ENCODE results near the gene SRD5A3. TPM values are rescaled to one million over a fixed set of nuclear protein-coding genes. Genes with fewer than 3 reads are reported as not detected.
"Not testable (repeated sequence)": the region's sequence is repeated elsewhere in the genome, so short reads cannot be mapped to it uniquely, and the experiment has no call there.

SRD5A3 gene
- total RNA-seq, 1 donor: 2.7 TPM

DNA sequence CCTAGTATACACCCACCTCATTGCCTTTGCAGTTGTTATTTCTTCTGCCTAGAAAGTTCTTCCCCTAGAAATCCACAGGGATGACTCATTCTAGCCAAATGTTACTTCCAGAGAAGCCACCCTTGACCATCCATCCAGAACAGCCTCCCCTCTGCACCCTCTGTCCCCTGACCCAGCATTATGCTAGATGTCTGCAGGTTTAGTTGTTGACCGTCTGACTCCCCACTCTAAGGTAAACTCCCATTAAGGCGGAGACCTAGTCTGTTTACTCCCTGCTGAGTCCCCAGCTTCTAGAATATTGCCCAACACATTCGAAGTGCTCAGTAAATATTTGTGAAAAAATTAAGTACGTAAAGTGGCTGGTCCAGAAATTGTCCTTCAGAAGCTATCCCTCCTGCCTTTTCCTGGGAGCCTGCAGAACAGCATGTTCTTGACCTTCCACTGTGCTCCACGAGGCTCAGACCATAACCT lies 11.0 kb downstream of the SRD5A3 start:
- Histone ChIP-seq H3K9me3 (ENCODE audit: low read depth, low read length) (no peaks in the 10 kb centered on the region), H3K4me3 (ENCODE audit: low read length) (no peak overlapping the region), H3K27me3 (ENCODE audit: insufficient read depth, low read length) (no peaks in the 10 kb centered on the region), H3K4me1 (ENCODE audit: insufficient read depth, low read length) (peaks cover 17% of the 10 kb centered on the region)

DNA sequence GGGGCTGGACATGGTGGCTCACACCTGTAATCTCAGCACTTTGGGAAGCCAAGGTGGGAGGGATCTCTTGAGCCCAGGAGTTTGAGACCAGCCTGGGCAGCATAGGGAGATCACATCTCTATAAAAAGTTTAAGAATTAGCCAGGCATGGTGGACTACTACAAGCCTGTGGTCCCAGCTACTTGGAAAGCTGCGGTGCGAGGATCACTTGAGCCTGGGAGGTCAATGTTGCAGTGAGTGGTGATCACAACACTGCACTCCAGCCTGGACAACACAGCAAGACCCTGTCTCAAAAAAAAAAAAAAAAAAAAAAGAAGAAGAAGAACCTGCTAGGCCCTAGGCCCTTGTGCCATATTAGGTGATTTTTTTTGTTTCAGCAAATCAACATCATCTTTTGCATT lies 12.2 kb downstream of the SRD5A3 start:
- Histone ChIP-seq H3K4me1 (ENCODE audit: insufficient read depth, low read length) (peaks cover 17% of the 10 kb centered on the region), H3K27me3 (ENCODE audit: insufficient read depth, low read length) (no peaks in the 10 kb centered on the region), H3K9me3 (ENCODE audit: low read depth, low read length) (no peaks in the 10 kb centered on the region), H3K4me3 (ENCODE audit: low read length) (no peak overlapping the region)

DNA sequence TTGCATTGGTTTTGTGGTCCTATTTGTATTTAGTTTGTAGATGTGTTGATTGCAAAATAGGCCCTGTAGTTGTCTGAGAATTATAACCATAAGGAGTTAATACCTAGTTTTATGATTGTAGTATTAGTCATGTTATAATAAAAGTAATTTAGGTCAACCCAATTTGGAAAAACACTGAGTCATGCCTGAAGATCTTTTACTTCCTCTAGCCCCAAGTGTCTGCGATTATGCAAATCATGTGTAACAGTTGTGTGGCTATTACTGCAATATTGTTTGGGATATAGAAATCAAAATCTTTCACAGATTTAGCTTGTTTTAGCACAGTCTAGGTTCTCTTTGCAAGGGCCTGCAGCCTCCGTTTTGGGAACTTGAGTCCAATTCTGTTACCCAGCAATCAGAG lies 12.6 kb downstream of the SRD5A3 start:
- H3K27me3 ChIP-seq (ENCODE audit: insufficient read depth, low read length): no peaks in the 10 kb centered on the region
- H3K4me1 ChIP-seq (ENCODE audit: insufficient read depth, low read length): peaks cover 17% of the 10 kb centered on the region
- no peaks in the 10 kb centered on the region for H3K9me3 ChIP-seq (ENCODE audit: low read depth, low read length)
- H3K4me3 ChIP-seq (ENCODE audit: low read length): no peak overlapping the region

DNA sequence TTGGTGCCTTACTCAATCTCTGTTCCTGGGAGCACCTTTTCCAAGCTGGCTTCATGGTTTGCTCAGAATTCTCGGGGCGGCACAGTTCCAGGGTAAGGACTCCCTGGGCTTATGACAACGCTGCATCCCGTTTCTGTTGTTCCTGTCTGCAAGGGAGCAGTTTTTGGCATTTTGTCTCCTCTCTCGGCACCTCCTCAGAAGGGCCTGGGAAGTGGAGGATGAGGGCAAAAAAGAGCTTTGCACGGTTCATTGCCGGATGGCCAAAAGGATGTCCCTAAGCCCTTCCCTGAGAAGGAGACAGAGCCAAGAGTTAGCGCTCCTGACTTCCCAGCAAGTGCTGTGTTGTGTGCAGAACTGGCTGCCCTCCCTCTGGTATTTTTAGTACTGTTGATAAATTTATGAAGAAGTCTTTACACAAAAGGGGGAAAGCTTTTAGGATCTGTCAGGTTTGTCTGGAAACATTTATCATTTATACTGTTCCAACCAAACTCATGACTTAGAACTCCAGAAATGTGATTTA lies 13.4 kb downstream of the SRD5A3 start:
- Histone ChIP-seq H3K27me3 (ENCODE audit: insufficient read depth, low read length) (no peaks in the 10 kb centered on the region), H3K4me3 (ENCODE audit: low read length) (no peak overlapping the region), H3K4me1 (ENCODE audit: insufficient read depth, low read length) (peaks cover 17% of the 10 kb centered on the region), H3K9me3 (ENCODE audit: low read depth, low read length) (no peaks in the 10 kb centered on the region)

DNA sequence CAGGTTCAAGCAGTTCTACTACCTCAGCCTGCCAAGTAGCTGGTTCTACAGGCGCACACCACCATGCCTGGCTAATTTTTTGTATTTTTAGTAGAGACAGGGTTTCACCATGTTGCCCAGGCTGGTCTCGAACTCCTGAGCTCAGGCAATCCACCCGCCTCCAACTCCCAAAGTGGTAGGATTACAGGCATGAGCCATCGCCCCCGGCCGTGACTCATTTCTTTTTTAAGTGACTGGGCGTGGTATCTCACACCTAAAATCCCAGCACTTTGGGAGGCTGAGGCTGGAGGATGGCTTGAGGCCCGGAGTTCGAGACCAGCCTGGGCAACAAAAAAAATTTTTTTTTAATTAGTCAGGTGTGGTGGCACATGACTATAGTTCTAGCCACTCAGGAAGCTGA lies 16.9 kb downstream of the SRD5A3 start:
- H3K9me3 ChIP-seq (ENCODE audit: low read depth, low read length); H3K27me3 ChIP-seq (ENCODE audit: insufficient read depth, low read length); H3K4me3 ChIP-seq (ENCODE audit: low read length): not testable (repeated sequence)
- peaks cover 17% of the 10 kb centered on the region for H3K4me1 ChIP-seq (ENCODE audit: insufficient read depth, low read length)

DNA sequence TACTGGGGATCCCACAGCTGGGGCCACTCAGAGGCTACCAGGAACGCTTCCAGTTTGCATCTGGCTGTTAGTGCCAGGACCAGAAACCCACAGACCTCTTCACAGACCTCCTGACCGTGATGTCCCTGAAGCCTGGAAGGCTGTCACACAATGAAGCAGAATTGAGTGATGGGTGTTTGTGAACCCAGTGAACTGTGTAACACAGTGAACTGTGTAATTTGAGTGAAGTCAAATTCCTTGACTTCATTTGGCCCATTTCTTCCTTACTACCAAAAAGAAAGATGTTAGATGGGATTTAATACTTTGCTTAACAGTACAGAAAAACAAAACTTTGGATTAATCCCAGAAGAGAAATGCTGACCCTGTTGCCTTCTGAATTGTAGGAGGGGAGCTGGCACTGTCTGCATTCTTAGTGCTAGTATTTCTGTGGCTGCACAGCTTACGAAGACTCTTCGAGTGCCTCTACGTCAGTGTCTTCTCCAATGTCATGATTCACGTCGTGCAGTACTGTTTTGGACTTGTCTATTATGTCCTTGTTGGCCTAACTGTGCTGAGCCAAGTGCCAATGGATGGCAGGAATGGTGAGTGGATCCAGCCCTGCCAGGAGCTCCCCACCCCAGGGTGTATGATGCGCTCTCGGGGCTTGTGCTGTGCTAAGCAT lies 17.8 kb downstream of the SRD5A3 start:
- peaks cover 8% of the 10 kb centered on the region for H3K4me1 ChIP-seq (ENCODE audit: insufficient read depth, low read length)
- no peaks in the 10 kb centered on the region for H3K9me3 ChIP-seq (ENCODE audit: low read depth, low read length)
- no peak overlapping the region for H3K4me3 ChIP-seq (ENCODE audit: low read length)
- no peaks in the 10 kb centered on the region for H3K27me3 ChIP-seq (ENCODE audit: insufficient read depth, low read length)

DNA sequence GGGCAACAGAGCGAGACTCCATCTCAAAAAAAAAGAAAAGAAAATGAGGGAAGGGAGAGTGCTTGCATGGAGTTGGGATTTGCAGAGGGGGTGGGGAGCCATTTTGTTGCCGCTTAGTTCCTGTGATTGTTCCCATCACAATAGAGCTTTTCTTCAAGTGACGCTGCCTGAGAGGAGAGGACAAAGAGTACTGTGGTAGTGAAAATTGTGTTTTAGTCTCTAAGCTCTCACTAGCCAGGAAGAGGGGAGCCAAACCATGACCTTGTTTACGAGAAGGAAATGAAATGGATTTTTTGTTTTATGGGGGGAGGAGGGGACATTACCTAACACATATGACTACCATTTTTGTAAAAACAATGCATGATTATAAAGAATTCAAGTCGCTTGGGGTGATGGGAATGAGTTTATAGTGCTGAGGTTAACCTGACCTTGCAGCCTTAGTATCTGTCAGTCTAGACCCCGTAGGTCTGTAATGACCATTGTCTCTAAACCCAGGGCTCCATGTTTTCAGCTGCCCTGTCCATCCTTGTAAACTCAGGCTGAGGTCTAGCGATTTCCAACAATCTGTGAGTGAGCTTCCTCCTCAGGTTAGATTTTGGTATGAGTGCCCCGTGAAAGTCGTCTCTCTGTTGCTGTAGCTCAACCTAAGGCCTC lies 18.8 kb downstream of the SRD5A3 start:
- H3K4me3 ChIP-seq (ENCODE audit: low read length): no peak overlapping the region
- no peaks in the 10 kb centered on the region for H3K4me1 ChIP-seq (ENCODE audit: insufficient read depth, low read length)
- H3K27me3 ChIP-seq (ENCODE audit: insufficient read depth, low read length): no peaks in the 10 kb centered on the region
- no peaks in the 10 kb centered on the region for H3K9me3 ChIP-seq (ENCODE audit: low read depth, low read length)

DNA sequence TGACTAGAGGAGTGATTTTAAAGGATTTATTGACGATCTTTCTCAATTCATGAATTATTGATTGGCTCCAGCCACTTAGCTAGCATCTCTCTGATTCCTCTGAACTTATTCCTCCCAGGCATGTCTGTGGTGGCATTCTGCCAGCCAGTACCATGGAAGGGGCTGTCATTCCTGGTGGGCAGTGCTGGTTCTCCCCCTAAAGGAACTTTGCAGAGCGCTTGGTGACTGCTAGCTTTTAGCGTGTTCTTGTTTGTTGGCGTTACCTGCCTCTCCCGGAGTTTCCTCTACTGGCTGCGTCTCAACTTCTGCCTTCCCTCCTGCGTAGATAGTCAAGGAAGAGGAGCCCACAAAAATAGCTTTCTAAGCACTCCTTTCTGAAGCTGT lies 19.3 kb downstream of the SRD5A3 start:
- Histone ChIP-seq H3K4me3 (ENCODE audit: low read length) (no peak overlapping the region), H3K4me1 (ENCODE audit: insufficient read depth, low read length) (no peaks in the 10 kb centered on the region), H3K9me3 (ENCODE audit: low read depth, low read length) (no peaks in the 10 kb centered on the region), H3K27me3 (ENCODE audit: insufficient read depth, low read length) (no peaks in the 10 kb centered on the region)

GRCh38 chr4:55366621-55367020 lies 20.6 kb downstream of the SRD5A3 start:
- no peaks in the 10 kb centered on the region for H3K27me3 ChIP-seq (ENCODE audit: insufficient read depth, low read length)
- H3K4me1 ChIP-seq (ENCODE audit: insufficient read depth, low read length): no peaks in the 10 kb centered on the region

DNA sequence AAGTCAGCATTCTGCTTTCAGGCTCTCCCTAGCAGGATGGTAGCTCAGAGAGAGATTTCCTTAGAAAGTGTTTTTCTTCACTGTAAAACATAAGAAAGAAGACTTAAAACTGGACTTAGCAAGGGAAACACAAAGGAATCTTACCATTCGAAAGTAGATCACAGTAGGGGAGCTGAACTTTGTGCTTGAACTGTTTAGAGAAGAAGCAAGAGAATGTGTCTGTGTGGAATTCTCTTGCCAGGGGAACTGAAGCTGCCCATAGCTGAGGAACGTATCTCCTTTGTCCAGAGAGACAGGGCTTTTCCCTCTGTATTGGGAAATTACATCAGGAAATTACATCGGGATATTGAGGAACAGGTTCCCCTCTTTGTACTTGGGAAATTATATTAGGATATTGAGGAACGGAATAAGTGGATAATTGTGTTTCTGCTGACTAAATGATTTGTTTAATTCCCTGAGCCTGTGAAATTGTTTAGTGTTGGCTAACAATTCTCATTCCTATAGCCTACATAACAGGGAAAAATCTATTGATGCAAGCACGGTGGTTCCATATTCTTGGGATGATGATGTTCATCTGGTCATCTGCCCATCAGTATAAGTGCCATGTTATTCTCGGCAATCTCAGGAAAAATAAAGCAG lies 21.2 kb downstream of the SRD5A3 start:
- H3K4me3 ChIP-seq (ENCODE audit: low read length): no peak overlapping the region
- no peaks in the 10 kb centered on the region for H3K4me1 ChIP-seq (ENCODE audit: insufficient read depth, low read length)
- no peaks in the 10 kb centered on the region for H3K9me3 ChIP-seq (ENCODE audit: low read depth, low read length)
- H3K27me3 ChIP-seq (ENCODE audit: insufficient read depth, low read length): no peaks in the 10 kb centered on the region

More at GRCh38 chr4:55366621-55367020, 20.6 kb downstream of the SRD5A3 start:
- Histone ChIP-seq H3K9me3 (ENCODE audit: low read depth, low read length) (no peaks in the 10 kb centered on the region), H3K4me3 (ENCODE audit: low read length) (no peak overlapping the region)

DNA sequence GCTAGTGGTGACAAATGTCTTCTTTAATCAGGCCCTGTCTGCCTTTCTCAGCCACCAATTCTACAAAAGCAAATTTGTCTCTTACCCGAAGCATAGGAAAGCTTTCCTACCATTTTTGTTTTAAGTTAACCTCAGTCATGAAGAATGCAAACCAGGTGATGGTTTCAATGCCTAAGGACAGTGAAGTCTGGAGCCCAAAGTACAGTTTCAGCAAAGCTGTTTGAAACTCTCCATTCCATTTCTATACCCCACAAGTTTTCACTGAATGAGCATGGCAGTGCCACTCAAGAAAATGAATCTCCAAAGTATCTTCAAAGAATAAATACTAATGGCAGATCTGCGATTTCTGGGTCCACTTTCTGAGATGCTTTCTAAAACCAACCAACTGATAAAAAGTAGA lies 23.9 kb downstream of the SRD5A3 start:
- no peaks in the 10 kb centered on the region for H3K9me3 ChIP-seq (ENCODE audit: low read depth, low read length)
- H3K4me1 ChIP-seq (ENCODE audit: insufficient read depth, low read length): no peaks in the 10 kb centered on the region
- no peaks in the 10 kb centered on the region for H3K27me3 ChIP-seq (ENCODE audit: insufficient read depth, low read length)
- no peak overlapping the region for H3K4me3 ChIP-seq (ENCODE audit: low read length)

- Histone ChIP-seq H3K4me3 (ENCODE audit: low read length) (no peak overlapping the region), H3K9me3 (ENCODE audit: low read depth, low read length) (no peaks in the 10 kb centered on the region), H3K4me1 (ENCODE audit: insufficient read depth, low read length) (no peaks in the 10 kb centered on the region), H3K27me3 (ENCODE audit: insufficient read depth, low read length) (no peaks in the 10 kb centered on the region)
Observed at GRCh38 chr4:55372259-55372658, 26.2 kb downstream of the SRD5A3 start.

DNA sequence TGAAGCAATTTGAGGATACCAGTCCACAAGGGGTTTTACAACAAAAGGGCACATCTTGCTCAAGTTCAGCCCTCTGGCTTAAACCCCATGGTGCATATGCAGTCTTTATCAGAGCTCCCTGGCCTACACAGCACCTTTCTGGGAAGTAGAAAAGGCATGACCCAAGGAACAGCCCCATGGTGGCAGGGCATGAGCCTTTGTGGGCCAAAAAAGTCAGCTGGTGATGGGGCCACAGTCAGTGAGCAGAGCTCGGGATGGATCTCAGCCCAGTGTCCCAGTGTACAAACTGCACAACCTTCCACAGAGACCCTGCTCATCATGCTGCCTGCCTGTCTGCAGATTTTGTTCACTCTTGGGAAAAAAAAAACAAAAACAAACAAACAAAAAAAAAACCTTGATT lies 27.4 kb downstream of the SRD5A3 start:
- no peaks in the 10 kb centered on the region for H3K9me3 ChIP-seq (ENCODE audit: low read depth, low read length)
- H3K4me1 ChIP-seq (ENCODE audit: insufficient read depth, low read length): no peaks in the 10 kb centered on the region
- no peak overlapping the region for H3K4me3 ChIP-seq (ENCODE audit: low read length)
- no peaks in the 10 kb centered on the region for H3K27me3 ChIP-seq (ENCODE audit: insufficient read depth, low read length)

DNA sequence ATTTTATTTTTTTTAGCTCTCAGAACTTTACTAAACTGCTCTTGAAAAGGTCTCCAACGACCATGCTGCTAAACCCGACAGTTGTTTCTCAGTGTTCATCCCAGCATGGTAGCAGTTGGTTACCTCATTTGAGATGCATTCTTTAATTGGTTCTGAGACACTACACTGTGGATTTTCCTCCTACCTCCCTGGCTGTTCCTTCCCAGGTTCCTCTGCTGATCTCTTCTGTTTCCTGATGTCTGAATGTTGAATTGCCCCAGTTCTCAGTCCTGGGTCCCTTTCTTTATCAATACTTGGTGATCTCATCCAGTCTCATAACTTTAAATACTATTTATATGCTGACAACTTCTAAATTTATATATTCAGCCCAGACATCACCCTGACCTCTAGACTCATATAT lies 30.7 kb downstream of the SRD5A3 start:
- Histone ChIP-seq H3K4me1 (ENCODE audit: insufficient read depth, low read length) (no peaks in the 10 kb centered on the region), H3K27me3 (ENCODE audit: insufficient read depth, low read length) (no peaks in the 10 kb centered on the region), H3K4me3 (ENCODE audit: low read length) (no peak overlapping the region), H3K9me3 (ENCODE audit: low read depth, low read length) (no peaks in the 10 kb centered on the region)

GRCh38 chr4:55378617-55379467 lies 32.8 kb downstream of the SRD5A3 start:
- Histone ChIP-seq H3K9me3 (ENCODE audit: low read depth, low read length) (no peaks in the 10 kb centered on the region), H3K27me3 (ENCODE audit: insufficient read depth, low read length) (no peaks in the 10 kb centered on the region), H3K4me3 (ENCODE audit: low read length) (no peak overlapping the region), H3K4me1 (ENCODE audit: insufficient read depth, low read length) (no peaks in the 10 kb centered on the region)
